Measurements from ENCODE around the gene UBR7.

- no peak for TF ChIP-seq CTCF (conservative IDR thresholded peaks at IDR 0.05; ENCODE audit: low read depth, low read length)
- no peak for TF ChIP-seq EZH2phosphoT487 (IDR thresholded peaks at IDR 0.05; ENCODE audit: borderline replicate concordance, low read length)
Observed at GRCh38 chr14:93266127-93266526, 59.1 kb downstream of the UBR7 start.

Measured in PC-3 (cell line).